GM12874 (cell line): Measurements from ENCODE around the gene SMAD5.

ENCODE experiments used
- CTCF ChIP-seq: IDR thresholded peaks from 2 replicates; pipeline ENCODE4 v1.5.1; 2011; ENCODE audit warnings: low read depth, mild to moderate bottlenecking, control low read depth, low read length, moderate library complexity; ENCODE audit not compliant: insufficient read depth

Gene SMAD5

DNA sequence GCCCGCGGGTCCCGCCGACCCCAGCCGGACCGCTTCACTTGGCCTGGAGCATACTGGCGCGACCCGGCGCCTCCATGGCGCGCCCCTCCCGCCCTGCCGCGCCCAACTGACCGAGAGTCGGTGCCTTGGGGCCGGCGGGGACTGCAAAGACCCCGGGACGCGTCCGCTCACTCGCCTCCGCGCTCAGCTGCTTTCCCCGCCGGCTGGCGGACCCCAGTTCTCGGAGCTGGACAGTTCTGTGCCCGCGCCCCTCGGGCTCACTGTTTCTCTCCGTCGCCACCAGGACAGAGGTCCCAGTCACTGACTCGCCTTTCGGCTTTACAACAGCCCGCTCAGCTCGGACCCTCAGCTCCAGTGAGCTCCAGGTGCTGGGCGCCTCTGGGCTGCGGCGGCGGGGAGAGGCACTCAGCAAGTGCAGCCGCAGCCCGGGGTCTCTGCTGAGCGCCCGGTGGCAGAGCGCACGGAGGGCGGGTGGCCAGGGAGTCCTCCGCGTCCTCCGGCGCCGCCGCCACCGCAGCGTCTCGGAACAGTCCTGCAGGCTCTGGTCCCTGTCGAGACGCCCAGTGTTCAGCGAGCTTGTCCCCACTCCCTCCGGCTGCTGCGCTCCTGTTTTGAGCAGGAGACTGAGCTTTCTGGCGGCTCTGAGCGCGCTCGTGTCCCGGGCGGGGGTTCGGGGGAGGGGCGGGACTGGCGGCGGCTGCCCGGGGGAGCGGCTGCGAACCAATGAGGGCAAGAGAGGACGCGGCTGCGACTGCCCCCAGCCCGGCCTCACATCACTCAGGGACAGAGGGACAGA lies 60.1 kb downstream of the SMAD5 start, which contains the start of gene SMIM32:
Gene SMIM32 (minus strand): TSS at position 637 of the 796 bp plus-strand sequence. CDS start 638 bp downstream, outside the sequence.
- TF ChIP-seq CTCF: no peak

GRCh38 chr5:136193322-136193935 lies 60.8 kb downstream of the SMAD5 start:
- no peak for TF ChIP-seq CTCF

DNA sequence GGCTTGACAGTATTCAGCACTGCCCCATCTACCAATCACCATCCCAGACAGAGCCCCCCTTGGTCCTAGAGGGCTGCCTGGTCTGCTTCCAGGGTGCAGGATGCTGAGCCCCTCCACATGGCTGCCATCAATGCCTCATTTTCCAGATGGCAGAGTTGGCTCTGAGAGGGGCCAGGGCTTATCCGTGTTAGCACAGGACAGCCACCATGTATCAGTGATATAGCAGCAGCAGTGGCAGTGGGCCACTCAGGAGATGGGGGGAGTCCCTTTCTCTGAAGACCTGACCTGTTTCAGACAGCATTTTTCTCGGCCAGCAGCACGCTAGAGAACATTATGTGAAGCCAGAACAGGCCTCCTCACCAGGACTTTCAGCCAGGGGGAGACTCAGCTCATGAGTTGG lies 61.9 kb downstream of the SMAD5 start:
- no peak for TF ChIP-seq CTCF

- TF ChIP-seq CTCF: no peak
These were observed 63.6 kb downstream of the SMAD5 start for GRCh38 chr5:136195971-136196820.

DNA sequence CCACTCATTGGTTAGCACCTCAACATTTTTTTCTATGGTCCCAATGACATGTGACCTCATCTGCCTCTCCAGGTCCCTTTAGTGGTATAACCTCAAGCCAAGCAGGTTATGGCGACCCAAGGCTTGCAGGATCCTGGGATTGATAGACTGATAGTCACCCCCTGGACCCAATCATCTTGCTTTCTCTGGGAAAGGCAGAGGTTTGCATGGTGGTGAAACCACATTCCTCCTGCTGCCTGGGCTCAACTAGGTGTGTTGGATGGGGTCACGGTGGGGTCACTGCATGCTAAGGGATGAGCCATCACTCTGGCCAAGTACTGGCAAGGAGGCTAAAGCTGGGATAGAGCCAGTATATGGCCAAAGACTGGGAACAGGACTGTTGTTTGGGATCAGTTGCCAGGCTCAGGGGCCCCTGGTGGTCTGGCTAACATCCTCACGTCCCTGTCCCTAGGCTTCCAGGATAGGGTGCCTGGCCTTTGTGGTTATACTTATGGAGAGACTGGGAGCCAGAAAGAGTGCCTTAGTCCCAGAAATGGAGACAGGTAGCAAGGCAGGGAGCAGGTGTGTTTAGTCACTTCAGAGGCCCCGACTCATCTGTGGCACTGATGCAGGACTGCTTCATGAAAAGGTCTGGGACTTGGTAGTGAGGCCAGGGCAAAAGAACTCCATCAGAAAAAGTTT lies 65.0 kb downstream of the SMAD5 start:
- TF ChIP-seq CTCF: no peak

GRCh38 chr5:136198453-136198852 lies 65.8 kb downstream of the SMAD5 start:
- TF ChIP-seq CTCF: no peak
